ENCODE measurements around the gene RPL22L1. TPM values are rescaled to one million over a fixed set of nuclear protein-coding genes. Genes with fewer than 3 reads are reported as not detected.

RPL22L1 gene
- total and polyA plus RNA-seq, 12 donors: 22.1 to 143 (median 58.4) TPM

GRCh38 chr3:170866499-170866898 lies 3.5 kb downstream of the RPL22L1 start:
- Histone ChIP-seq H3K4me1 (replicated peaks in 1 of 2) (peaks cover 12 to 30% of the 10 kb centered on the region in 2 donors), H3K27ac (no peak overlapping the region), H3K36me3 (replicated peaks in 1 of 2) (peaks cover 0 to 31% of the 10 kb centered on the region in 2 donors), H3K4me3 (no peak overlapping the region), H3K9me3 (replicated peaks in 1 of 3) (no peaks in the 10 kb centered on the region), H3K27me3 (no peaks in the 10 kb centered on the region)
- no peak for DNase-seq
- intact Hi-C loops (cut with DNase I): no loop called here
- WGBS, 4 donors: 88 to 95% (median 91%) methylated on average over 3 of the region's 3 CpGs
- TF ChIP-seq POLR2A (IDR thresholded peaks at IDR 0.05): no peak
- TF ChIP-seq, protein P1, sequence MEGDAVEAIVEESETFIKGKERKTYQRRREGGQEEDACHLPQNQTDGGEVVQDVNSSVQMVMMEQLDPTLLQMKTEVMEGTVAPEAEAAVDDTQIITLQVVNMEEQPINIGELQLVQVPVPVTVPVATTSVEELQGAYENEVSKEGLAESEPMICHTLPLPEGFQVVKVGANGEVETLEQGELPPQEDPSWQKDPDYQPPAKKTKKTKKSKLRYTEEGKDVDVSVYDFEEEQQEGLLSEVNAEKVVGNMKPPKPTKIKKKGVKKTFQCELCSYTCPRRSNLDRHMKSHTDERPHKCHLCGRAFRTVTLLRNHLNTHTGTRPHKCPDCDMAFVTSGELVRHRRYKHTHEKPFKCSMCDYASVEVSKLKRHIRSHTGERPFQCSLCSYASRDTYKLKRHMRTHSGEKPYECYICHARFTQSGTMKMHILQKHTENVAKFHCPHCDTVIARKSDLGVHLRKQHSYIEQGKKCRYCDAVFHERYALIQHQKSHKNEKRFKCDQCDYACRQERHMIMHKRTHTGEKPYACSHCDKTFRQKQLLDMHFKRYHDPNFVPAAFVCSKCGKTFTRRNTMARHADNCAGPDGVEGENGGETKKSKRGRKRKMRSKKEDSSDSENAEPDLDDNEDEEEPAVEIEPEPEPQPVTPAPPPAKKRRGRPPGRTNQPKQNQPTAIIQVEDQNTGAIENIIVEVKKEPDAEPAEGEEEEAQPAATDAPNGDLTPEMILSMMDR (IDR thresholded peaks at IDR 0.05): no peak

DNA sequence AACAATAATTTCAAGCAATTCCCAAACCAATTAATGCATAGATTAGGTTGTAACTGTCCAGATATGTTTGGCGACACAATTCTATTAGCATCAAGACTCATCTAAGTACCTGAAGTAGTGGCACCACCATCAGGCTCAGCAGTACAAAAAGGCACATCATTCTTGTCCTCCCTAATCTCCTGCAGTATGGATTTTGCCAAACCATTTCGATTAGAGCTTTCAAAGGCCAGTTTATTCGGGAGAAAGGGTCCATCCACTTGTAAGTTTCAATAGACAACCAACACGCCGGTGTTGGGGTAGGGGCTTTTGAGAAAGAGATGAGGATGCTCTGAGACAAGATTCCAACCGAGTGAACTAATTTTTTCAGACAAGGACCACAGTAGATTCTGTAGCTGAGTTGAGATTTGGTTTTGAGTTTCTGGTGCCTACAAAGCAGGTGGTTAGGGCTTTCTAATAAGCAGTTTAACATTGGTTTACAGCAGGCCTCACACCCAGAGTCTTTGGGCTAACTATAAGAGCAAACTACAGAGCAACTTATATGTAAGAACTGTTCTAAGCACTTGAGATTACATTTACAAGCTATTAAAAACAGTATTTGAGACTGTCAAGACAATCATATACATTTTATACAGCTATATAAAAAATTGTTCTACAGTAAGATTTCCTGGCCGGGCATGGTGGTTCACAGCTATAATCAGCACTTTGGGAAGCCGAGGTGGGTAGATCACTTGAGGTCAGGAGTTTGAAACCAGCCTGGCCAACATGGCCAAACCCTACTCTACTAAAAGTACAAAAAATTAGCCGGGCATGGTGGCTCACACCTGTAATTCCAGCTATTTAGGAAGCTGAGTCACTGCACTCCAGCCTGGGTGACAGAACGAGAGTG lies 4.5 kb downstream of the RPL22L1 start:
- WGBS, 4 donors: 89 to 90% (median 90%) methylated on average over 10 of the region's 10 CpGs
- H3K36me3 ChIP-seq (replicated peaks in 1 of 2): peaks cover 0 to 31% of the 10 kb centered on the region in 2 donors
- peaks cover 9 to 27% of the 10 kb centered on the region in 2 donors for H3K4me1 ChIP-seq (replicated peaks in 1 of 2)
- no peaks in the 10 kb centered on the region for H3K27me3 ChIP-seq
- no peak overlapping the region for H3K27ac ChIP-seq
- H3K9me3 ChIP-seq (replicated peaks in 1 of 3): no peaks in the 10 kb centered on the region
- TF ChIP-seq, protein P1 (IDR thresholded peaks at IDR 0.05): no peak
- no peak for TF ChIP-seq POLR2A (IDR thresholded peaks at IDR 0.05)
- DNase-seq: no peak
- intact Hi-C loops (cut with DNase I): no loop called here
- no peak overlapping the region for H3K4me3 ChIP-seq

- 85 to 89% (median 87%) methylated on average over 6 of the region's 6 CpGs for WGBS, 4 donors
Observed at GRCh38 chr3:170864525-170865208, 5.3 kb downstream of the RPL22L1 start.

DNA sequence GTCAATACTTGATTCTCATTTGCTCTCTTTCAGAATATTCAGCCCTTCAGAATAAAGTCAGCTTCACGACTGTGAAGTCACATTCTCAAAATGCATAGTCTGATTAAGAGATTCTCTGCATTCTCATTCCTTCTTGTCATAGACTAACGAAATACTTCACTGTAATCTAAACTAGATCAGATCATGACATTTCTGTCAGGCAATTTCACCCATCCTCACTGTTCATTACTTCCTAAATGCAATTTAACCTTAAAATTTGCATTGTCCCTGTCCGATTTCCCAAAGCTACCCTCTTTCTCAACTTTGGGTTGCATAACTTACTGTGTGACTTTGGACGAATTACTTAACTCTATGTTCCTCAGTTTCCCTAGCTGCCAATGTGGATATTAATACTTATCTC lies 6.2 kb downstream of the RPL22L1 start:
- Histone ChIP-seq H3K27me3 (no peaks in the 10 kb centered on the region), H3K9me3 (replicated peaks in 1 of 3) (no peaks in the 10 kb centered on the region), H3K27ac (no peak overlapping the region), H3K36me3 (replicated peaks in 1 of 2) (peaks cover 0 to 31% of the 10 kb centered on the region in 2 donors), H3K4me3 (no peak overlapping the region), H3K4me1 (replicated peaks in 1 of 2) (peaks cover 8 to 20% of the 10 kb centered on the region in 2 donors)
- TF ChIP-seq POLR2A (IDR thresholded peaks at IDR 0.05): no peak
- TF ChIP-seq, protein P1 (IDR thresholded peaks at IDR 0.05): no peak
- DNase-seq: no peak
- intact Hi-C loops (cut with DNase I): no loop called here
- 66 to 81% (median 78%) methylated on average over 4 of the region's 4 CpGs for WGBS, 4 donors

More at GRCh38 chr3:170864525-170865208, 5.3 kb downstream of the RPL22L1 start:
- Histone ChIP-seq H3K36me3 (replicated peaks in 1 of 2) (peaks cover 0 to 31% of the 10 kb centered on the region in 2 donors), H3K4me1 (replicated peaks in 1 of 2) (peaks cover 9 to 25% of the 10 kb centered on the region in 2 donors), H3K9me3 (replicated peaks in 1 of 3) (no peaks in the 10 kb centered on the region), H3K4me3 (no peak overlapping the region), H3K27ac (no peak overlapping the region), H3K27me3 (no peaks in the 10 kb centered on the region)
- intact Hi-C loops (cut with DNase I): no loop called here
- TF ChIP-seq, protein P1 (IDR thresholded peaks at IDR 0.05): no peak
- no peak for TF ChIP-seq POLR2A (IDR thresholded peaks at IDR 0.05)
- no peak for DNase-seq

Measured in adrenal gland (tissue), 12 donors.